CD4-positive, alpha-beta T cell treated with Interferon gamma for 1 hour (primary cell): Measurements from ENCODE around the gene HOXC9.

Experiments used
- DNase-seq: peaks from one replicate; pipeline ENCODE4 v3.0.0-alpha.2; 2020

The HOXC9 gene

GRCh38 chr12:54003625-54004024 lies 3.7 kb downstream of the HOXC9 start:
- no peak for DNase-seq

- no peak for DNase-seq
Measured at GRCh38 chr12:54004063-54004840, 4.3 kb downstream of the HOXC9 start.

GRCh38 chr12:54004841-54005530 lies 5.0 kb downstream of the HOXC9 start:
- no peak for DNase-seq

- DNase-seq: no peak
Measured at GRCh38 chr12:54005531-54005852, 5.5 kb downstream of the HOXC9 start.

- peak; percentile 76 for DNase-seq
Measured at GRCh38 chr12:54005853-54006558, 6.0 kb downstream of the HOXC9 start.

- DNase-seq: no peak
Measured at GRCh38 chr12:54006559-54007220, 6.7 kb downstream of the HOXC9 start.

GRCh38 chr12:54007538-54008259 lies 7.7 kb downstream of the HOXC9 start:
- DNase-seq: no peak

GRCh38 chr12:54008260-54008552 lies 8.2 kb downstream of the HOXC9 start:
- DNase-seq: no peak

GRCh38 chr12:54009171-54010052 lies 9.5 kb downstream of the HOXC9 start:
- no peak for DNase-seq

GRCh38 chr12:54010053-54010971 lies 10.4 kb downstream of the HOXC9 start:
- DNase-seq: no peak

- DNase-seq: no peak
Measured at GRCh38 chr12:54010972-54011664, 11.2 kb downstream of the HOXC9 start.

- no peak for DNase-seq
Measured at GRCh38 chr12:54011665-54012532, 11.9 kb downstream of the HOXC9 start.

GRCh38 chr12:54012631-54013409 lies 12.9 kb downstream of the HOXC9 start:
- DNase-seq: no peak

GRCh38 chr12:54014377-54015017 lies 14.5 kb downstream of the HOXC9 start:
- DNase-seq: no peak

- DNase-seq: no peak
Measured at GRCh38 chr12:54015018-54015931, 15.3 kb downstream of the HOXC9 start.

GRCh38 chr12:54016051-54016450 lies 16.1 kb downstream of the HOXC9 start:
- DNase-seq: no peak
